KOPT-K1 (cell line): Measurements from ENCODE around the gene GPR31.

Experiments used
- H3K27ac ChIP-seq: fragments of 200-600 bp; sonication (generic); 2 replicates; pipeline ENCODE4 v1.5.1; 2016; ENCODE audit warnings: antibody characterized with exemption, mild to moderate bottlenecking, low read depth, low read length; ENCODE audit not compliant: poor library complexity, severe bottlenecking
- H3K36me3 ChIP-seq: fragments of 200-600 bp; sonication (generic); 2 replicates; pipeline ENCODE4 v1.5.1; 2017; ENCODE audit warnings: antibody characterized with exemption, mild to moderate bottlenecking, low read length, moderate library complexity; ENCODE audit not compliant: insufficient read depth
- H3K9me3 ChIP-seq: fragments of 200-600 bp; sonication (generic); 2 replicates; pipeline ENCODE4 v1.5.1; 2017; ENCODE audit warnings: antibody characterized with exemption, low read length, mild to moderate bottlenecking; ENCODE audit not compliant: insufficient read depth, poor library complexity, severe bottlenecking

GPR31 gene

DNA sequence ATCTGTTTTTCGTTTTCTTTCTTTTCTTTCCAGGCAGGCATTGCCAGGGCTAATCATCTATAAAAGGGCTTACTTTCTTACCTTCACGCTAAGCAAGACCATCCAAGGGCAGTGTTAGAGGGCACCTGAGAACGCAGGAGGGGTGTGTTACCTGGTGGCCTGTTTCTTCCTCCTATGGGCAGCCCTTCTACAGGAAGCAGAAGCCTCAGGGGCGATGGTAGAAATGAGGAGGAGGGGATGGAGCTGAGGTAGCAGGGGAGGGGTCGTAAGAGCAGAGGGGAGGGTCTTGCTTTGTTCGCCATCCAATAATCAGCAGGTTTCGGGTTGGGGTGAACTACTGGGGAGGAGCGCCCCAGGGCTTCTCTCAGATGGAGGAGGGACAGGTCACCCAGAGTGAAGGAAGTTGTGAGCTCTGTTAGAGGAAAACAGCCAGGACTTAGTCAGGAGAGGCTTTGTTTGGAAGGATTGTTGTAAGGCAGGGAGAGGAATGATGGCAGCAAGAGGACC lies 36.4 kb downstream of the GPR31 start:
- no peaks in the 10 kb centered on the region for H3K9me3 ChIP-seq
- H3K27ac ChIP-seq, result no peak overlapping the region
- no peaks in the 10 kb centered on the region for H3K36me3 ChIP-seq

DNA sequence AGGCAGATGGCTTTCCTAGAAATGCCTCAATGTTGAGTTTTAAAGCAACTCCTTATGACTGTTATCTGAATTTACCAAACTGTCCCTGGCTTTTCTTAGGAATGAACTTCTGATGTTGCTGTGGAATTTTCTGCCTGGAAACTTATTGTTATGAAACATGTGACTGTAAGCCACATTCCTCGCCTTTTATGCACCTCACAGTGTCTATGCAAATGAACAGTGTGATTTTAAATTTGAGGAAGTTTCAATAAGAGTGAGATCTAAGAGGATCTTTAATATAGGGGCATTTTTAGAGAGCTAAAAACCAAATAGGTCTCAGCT lies 37.2 kb downstream of the GPR31 start:
- Histone ChIP-seq H3K27ac (no peak overlapping the region), H3K9me3 (no peaks in the 10 kb centered on the region), H3K36me3 (no peaks in the 10 kb centered on the region)

DNA sequence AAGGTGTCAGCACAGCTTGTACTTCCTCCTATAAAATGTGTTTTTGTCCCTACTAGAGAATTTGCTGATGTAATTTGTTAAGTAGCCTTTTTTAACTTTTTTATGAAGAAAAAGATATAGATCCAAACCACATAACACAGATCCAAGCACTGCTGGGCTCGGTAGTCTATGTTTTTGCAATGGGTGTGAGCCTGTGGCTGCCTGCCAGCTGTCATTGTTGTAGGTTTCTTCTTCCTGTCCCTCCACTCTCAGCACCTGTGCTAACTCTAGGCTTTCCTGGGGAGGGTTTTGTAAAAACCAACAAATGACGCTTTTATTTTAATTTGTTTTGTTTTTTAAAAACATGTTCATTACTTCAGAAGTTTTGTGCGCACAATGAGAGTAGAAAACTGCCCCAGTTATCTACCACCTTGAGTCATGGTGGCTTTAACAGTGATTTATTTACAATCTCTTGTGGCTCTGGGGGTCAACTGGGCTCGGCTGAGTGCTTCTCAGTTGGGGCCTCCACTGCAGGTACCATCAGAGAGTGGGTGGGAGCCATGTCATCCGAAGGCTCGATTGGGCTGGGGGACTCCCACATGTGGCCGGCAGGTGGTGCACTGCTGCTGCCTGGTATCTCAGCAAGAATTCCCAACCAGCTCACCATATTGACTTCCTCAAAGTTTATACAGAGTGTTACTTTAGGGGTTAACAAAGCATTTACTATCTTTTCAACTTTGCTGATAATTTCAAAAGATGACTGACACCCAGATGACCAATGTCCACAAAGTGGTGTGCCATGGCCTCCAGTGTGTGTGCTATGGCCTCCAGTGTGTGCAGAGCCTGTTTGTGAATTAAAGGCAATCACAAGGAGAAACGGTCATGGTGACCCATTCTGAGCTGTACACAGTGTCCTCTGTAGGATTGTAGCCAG lies 37.9 kb downstream of the GPR31 start:
- Histone ChIP-seq H3K27ac (no peak overlapping the region), H3K9me3 (no peaks in the 10 kb centered on the region), H3K36me3 (no peaks in the 10 kb centered on the region)

DNA sequence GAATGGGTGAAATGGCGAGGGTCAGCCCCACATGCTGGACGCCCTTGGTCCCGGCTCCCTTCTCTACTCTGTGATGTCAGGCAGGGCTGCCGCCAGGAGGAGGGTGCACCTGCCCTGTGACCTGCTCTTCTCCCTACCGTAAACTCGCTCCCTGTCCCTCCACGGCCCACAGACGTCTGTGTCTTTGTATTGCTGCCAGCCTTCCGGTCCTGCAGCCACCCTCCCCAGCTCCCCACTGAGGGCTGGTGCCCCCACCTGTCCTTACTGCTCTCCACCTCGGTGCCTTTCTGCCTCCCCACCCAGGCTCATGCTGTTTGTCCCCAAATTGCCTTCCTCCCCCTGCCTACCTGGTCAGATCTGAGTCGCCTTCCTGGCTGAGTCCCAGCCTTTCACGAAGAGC lies 38.9 kb downstream of the GPR31 start:
- Histone ChIP-seq H3K36me3 (no peaks in the 10 kb centered on the region), H3K9me3 (no peaks in the 10 kb centered on the region), H3K27ac (no peak overlapping the region)

DNA sequence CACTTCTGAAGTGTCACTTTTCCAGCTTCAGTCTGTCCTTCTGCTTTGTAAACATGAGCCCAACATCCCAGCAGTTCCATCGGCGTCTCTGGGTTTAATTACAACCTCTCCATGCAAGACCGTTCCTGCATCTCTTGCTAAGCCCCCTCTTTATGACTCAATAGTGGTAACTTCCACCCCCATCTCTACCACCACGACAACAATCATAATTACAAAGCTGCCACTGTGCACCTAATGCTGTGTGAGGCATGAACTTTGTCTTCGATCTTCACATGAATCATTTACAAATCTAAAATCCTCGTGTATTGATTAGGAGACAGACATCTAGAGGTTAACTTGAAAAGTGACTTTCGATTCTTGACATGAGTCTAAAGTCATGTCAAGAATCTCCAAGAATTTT lies 39.8 kb downstream of the GPR31 start:
- Histone ChIP-seq H3K36me3 (no peaks in the 10 kb centered on the region), H3K27ac (no peak overlapping the region), H3K9me3 (no peaks in the 10 kb centered on the region)

DNA sequence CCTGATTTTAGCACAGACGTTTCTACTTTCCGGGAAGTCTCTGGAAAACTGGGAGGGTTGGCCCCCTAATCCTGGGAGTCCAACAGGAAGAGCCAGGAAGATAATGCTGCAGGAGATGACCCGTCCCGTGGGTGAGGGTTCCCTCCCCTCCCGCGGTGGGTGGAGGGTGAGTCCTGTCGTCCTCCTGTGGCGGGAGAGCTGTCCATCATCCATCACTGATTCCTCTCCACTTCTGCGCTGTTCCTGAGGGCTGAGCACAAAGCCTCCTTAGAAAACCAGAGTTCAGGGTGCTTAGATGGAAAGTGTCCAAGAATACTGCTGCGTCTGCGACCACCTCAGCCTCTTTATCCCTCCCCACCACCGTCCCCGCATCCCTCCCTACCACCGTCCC lies 40.9 kb downstream of the GPR31 start:
- no peaks in the 10 kb centered on the region for H3K36me3 ChIP-seq
- no peak overlapping the region for H3K27ac ChIP-seq
- H3K9me3 ChIP-seq, result no peaks in the 10 kb centered on the region

DNA sequence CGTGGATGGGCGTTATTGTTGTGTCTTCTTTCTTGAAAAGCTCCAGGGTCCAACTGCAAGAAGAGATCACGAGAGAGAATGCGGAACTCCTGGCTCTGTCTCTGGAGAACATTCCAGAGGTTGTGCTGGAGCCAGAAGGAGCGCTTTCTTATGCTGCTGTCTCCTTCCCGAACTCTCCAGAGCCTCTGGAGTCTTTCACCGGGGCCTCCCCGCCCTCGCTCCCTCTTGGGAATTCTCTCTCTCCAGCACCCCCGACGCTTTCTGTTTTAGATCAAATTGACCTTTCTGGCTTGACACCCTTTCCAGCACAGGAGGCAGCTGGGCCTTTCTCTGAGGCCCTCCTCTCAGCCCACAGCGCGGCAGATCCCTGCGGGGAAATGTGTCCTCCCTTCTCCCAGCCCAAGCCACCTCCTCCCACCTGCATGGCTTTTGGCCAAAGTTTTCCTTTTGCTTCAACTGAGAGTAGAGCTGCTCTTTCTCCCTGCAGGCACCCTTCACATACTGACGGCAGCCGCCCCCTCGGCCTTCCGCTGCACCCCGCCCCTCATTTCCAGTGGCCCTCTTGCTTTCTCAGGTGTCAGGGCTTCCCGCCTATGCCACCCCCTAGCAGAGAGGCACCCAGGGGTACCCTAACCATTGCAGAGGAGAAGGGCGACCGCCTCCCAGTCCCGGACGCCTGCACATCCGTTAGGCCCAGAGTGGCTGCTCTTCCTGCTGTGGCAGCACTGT lies 41.5 kb downstream of the GPR31 start:
- Histone ChIP-seq H3K9me3 (no peaks in the 10 kb centered on the region), H3K36me3 (no peaks in the 10 kb centered on the region), H3K27ac (no peak overlapping the region)

DNA sequence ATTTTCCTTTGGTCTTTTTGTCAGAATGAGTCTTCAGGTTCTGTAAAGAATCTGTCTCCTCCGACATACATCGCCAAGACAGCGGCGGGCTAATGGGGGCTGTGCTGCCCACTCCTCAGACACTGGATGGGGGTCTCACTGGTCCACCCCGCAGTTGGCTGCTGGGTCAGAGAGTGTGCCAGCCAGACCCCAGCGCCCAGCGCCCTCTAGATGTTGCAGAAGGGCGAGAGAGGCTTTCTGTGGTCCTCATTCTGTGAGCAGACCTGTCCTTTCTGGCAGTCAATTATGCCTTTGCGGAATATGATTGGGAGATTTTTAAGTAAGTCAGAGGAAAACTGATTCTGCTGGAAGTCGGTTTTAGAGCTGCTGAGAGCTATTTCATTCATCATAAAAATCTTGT lies 42.7 kb downstream of the GPR31 start:
- Histone ChIP-seq H3K27ac (no peak overlapping the region), H3K36me3 (no peaks in the 10 kb centered on the region), H3K9me3 (no peaks in the 10 kb centered on the region)

DNA sequence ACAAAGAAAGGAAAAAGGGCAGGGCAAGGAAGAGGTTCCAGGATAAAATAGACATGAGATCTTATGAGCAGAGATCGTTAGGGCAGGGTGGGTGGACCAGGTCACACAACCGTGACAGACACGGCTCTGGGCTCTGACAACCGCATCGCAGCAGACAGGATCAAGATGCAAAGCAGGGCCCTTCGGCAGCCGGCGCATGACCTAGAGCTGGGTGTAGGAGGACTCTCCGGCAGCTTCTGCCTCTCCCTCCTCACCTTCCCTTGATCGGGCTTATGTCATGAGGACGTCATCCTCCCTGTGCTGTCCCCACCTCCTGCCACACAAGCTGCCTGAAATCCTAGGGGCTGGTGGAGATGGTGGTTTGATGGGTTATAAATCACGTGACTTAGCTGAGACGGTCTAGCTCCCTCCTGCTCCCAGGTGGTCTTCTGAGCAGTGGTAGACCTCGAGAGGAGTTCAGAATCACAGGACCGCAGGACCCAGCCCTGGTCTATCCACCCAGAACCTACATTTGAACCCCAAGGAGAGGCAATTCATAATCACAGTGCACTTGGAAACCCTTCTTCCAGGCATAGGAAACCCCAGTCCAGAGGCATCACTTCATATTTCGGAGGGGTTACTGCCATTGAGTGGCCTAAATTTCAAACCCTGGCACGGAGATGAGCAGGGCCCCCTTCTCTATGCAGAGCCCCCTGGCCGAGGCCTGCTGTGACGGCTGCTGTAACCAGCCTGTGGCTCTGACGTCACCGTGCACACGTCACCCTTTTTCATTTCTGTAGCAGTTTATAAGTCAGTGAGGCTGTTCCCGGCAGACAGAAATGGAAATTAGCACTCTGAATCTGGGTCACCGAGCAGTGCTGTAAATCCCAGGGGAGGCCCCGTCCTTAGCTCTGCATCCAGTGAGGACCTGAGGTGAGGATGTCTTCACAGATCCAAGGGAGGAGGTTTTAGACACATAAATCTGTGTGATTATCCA lies 43.6 kb downstream of the GPR31 start:
- Histone ChIP-seq H3K9me3 (no peaks in the 10 kb centered on the region), H3K36me3 (no peaks in the 10 kb centered on the region), H3K27ac (no peak overlapping the region)

DNA sequence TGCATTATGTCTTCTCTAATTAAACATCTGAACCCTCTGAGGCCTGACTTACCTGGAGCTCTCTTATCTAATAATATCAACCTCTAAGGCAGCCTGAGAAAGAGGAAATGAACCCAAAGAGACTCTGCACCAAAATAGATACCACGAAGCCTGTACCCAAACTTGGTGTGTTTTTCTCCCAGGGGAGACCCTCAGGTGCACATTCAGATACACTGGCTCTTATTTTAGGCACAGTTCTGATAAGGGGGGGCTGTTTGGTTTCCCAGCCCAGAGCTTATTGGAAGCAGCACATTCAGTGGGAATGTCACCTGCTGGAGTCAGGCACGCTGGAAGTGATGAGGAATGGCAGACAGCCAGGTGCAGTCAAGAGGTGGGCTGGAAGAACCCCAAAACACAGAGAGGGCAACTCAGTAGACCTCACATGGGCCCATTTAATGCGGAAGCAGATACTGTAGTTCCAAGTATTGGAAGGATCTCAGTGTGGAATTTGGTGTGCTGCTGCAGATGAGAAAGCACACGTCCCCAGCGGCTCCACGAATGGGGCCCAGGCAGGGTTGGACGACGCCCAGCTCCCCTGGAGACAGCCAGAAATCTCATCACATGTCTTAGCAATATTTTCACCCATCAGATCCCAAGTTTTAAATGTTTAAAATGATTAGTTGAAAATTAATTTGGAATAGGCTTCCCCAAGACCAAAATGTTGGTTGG lies 44.6 kb downstream of the GPR31 start:
- H3K27ac ChIP-seq, result no peak overlapping the region
- H3K9me3 ChIP-seq, result no peaks in the 10 kb centered on the region
- H3K36me3 ChIP-seq, result no peaks in the 10 kb centered on the region

DNA sequence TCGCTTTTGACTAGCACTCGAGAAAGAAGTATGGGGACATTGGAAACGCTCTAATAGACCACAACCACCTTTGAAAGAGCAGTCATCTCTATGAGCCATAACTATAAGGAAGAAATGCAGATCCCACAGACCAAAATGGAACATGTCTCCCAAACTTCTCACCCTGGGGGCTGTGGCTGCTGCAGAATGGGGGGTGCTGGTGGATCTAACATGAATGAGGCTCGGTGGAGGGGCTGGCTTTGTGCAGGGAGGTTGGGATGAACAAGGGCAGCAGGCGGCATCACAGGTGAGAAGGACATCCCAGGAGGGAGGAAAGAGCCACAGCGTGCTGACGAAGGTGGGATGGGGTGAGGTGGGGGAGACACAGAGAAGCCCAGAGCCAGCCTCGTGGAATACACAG lies 45.4 kb downstream of the GPR31 start:
- H3K36me3 ChIP-seq, result no peaks in the 10 kb centered on the region

DNA sequence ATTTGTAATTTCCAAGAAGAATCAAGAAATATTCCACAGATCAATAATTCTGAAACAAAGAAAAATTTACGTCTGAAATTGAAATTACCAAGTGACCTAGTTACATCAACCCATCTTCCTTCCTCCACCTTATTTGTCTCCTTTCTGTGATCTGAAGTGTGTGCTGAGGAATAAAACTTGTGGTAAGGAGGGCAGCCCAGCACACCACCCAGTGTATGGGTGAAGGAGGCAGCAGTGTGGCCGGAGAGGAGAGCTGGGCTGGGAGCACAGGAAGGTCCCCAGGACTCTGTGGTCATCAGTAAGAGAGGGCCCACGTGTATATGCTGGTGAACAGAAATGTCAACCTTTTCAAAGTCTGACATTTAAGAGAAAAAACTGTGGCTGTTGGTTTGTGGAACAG lies 46.2 kb downstream of the GPR31 start:
- H3K9me3 ChIP-seq, result no peaks in the 10 kb centered on the region
- no peaks in the 10 kb centered on the region for H3K36me3 ChIP-seq
- H3K27ac ChIP-seq, result no peak overlapping the region

More for the DNA sequence above, 45.4 kb downstream of the GPR31 start:
- Histone ChIP-seq H3K27ac (no peak overlapping the region), H3K9me3 (no peaks in the 10 kb centered on the region)

DNA sequence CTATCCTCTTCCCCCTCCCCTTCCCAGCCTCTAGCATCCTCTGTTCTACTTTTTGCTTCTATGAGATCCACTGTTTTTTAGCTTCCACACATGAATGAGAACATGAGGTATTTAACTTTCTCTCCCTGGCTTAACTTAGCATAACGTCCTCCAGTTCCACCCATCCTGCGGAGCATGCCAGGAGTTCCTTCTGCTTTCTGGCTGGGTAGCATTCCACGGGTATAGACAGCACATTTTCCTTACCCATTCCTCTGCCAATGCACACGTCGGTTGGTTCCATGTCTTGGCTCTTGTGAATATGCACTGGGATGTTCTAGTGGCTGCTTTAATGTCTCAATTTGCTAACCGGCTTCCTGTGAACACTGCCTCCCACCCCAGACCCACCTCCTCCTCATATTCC lies 48.1 kb downstream of the GPR31 start:
- H3K9me3 ChIP-seq, result no peaks in the 10 kb centered on the region
- no peak overlapping the region for H3K27ac ChIP-seq
- H3K36me3 ChIP-seq, result no peaks in the 10 kb centered on the region

DNA sequence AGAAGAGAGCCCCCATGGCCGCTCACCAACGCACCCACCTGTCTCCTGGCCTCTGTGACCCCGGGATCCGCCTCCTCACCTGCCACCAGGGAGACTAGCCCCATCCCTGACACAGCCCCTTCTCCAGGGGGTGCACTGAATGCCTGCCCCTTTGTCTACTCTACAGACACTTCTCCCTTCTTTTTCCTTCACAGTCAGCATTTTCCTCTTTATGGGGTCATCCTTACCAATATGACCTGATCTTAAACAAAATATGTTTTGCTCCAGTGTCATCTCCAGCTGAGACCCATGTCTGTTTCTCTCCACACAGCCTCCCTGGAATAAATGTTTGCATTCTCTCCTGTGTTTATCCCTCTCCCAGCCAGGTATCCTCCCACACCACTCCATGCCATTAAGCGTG lies 49.5 kb downstream of the GPR31 start:
- Histone ChIP-seq H3K27ac (no peak overlapping the region), H3K9me3 (no peaks in the 10 kb centered on the region), H3K36me3 (no peaks in the 10 kb centered on the region)
